DMS153 treated with DMSO at 0.1 percent for 48 hours (cell line): ENCODE results near the gene MMAB.
A peak's percentile ranks its signal among the peaks of the same experiment; 100 is the strongest.

Experiments
- DNase-seq: peaks from one replicate; lab custom pipeline; 2025; ENCODE audit not compliant: unreplicated experiment; lab: John Stamatoyannopoulos, UW

Gene MMAB

DNA sequence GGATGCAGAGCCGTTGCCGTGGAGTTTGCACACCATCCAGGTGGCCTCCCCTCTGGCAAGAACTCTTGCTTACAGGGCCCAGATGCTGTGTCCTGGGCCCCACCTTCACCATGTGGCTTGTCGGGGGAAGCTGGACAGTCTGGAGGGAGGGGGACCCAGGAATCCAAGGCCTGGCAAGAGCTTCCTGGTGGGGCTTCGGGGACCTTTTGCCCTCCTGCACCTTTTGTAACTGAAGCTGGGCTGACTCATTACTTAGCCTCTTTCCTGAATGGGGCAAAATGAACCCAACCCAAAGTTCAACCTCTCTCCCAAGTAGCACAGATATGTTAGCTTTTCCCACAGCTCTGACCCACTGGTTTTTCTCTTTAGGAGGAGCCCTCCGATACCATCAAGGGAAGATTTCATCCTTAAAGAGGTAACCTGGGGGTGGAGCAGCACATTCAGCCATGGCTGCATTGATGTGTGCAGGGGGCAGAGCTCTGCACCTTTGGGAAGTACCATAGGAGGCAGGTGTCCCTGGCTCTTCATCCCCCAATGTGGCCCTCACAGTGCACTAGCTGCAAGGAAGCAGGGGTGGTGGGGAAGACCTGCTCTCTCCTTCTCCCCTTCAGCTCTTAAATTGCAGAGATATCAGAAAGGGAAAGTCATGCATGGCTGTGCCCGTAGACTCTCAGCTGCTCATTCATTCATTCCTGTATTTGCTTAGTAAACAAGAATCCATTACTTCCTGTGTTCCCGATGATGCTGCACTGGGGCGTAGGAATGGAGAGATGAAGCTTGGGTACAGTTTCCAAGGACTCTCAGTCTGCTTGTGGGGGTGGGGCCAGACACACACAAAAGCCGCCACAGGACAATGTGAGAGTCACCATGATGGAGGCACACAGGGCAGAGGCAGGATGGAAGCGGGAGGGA is 13.3 kb upstream of the MMAB start:
- peak; percentile 73 for DNase-seq

DNA sequence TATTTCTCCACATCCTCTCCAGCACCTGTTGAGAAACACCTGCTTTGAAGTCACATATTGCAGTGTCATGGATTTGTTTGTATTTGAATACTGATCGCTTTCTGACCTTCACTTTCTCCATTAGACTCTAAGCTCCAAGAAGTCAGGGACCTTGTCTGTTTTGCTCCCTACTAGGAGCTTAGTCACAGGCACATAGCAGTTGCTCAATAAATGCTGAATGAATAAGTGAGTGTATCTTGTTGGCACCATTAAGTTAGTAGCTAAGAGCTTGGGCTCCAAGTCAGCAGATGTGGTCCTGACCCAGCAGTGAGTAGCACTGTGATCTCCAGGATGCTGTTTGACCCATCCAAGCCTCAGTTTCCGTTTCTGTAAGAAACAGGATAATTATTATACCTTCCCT is 10.4 kb upstream of the MMAB start:
- DNase-seq, result no peak

DNA sequence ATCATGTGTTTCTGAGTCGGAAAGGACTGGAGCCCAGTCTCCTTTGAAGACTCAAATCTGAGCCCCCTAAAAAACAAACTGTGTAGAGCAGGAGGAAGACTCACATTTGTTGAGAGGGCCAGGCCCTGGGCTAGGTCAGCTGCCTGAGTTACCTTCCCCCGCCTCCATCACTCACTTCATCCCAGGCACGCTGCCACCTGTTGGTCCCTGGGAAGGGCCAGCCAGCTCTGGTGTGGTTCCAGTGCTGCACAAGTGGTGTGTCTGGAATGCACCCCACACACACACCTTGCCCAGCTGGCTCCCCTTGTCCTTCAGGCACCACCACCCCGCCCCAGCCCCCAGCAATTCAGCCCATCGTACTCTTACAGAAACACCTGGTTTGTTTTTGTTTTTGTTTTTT is 9.3 kb upstream of the MMAB start:
- no peak for DNase-seq

DNA sequence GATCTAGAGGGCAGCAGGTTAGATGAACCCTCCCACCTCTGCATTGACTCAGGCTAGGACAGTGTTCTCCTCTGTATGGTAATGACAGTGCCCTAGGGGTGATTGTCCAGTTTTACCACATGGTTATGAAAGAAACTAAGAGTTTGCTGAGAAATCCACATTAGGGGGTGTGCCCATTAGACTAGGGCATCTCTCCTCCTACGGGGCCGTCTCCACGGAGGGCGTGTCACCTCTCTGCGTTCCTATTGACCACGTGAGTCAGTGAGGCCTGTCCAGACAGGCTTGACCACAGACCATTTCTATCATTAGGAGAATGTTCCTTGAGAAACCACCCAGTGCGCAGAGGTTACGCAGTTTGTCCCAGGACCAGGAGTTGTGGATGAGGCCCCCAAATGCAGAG is 8.6 kb upstream of the MMAB start:
- DNase-seq, result no peak

DNA sequence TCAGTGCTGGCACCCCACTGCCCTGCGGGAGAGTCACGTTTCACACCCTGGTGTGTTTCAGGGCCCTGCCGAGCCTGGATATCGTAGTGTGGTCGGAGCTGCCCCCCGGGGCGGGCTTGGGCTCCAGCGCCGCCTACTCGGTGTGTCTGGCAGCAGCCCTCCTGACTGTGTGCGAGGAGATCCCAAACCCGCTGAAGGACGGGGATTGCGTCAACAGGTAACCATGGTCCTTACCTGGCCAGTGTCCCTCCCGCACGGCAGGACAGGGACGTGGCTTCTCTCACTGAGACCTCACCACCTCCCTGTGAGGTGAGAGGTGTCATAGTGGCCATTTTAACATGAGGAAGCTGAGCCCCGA is 8.0 kb upstream of the MMAB start:
- DNase-seq, result no peak

DNA sequence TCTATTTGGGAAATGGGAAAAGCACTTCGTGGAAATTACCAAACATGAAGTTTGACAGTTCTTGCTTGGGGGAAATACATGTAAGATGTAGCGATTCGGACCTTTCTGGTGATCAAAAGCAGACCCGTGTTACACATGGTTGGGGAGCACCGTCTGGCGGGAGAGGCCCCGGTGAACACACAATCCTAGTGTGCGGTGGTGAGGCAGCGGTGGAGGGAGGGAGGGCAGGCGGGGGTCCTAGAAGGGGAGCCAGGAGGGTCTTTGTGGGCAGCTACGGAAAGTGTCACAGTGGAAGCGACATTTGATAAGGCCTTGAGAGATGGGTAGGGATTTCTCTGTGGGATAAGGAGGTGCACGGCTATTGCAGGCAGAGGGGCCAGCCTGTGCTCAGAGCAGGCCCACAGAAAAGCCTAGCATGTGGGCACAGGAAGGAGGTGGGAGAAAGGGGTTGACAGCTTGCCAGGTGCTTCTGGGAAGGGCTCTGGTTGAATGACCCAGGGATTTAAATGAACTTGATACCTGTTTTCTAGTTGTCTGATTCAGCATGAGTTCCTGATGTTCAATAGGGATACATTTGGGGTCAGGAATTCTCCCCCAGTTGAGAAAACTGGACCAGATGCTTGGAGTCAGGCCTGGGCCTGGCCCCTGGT is 7.5 kb upstream of the MMAB start:
- DNase-seq, result no peak

DNA sequence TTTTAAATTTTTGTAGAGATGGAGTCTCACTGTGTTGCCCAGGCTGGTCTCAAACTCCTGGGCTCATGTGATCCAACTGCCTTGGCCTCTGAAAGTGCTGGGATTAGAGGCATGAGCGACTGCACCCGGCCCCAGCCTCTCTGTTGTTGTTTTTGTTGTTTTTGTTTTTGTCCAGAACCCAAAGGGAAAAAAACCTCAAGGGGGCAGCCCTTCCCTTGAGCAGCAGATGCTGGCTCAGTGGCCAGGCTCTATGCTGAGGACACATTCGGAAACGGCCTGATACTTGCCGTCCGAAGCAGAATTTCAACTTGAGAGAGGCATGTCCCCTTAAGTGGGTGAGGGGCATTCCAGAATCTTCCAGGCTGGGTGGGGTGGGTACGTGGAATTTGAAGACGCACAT is 7.0 kb upstream of the MMAB start:
- DNase-seq, result no peak

DNA sequence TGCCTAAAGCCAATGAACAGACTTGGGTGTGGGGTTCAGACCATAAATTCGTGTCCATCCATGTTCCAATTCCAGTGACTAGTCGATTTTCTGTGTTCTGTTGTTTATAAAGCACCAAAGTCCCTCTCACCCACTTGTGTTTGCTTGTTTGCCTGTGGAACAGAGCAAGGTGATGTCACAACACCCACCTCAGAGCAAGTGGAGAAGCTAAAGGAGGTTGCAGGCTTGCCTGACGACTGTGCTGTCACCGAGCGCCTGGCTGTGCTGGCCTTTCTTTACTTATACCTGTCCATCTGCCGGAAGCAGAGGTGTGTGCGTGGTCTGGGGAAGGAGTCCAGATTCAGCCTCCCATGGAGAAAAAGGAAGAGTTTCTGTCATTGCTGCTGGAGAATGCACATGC is 6.3 kb upstream of the MMAB start:
- no peak for DNase-seq

DNA sequence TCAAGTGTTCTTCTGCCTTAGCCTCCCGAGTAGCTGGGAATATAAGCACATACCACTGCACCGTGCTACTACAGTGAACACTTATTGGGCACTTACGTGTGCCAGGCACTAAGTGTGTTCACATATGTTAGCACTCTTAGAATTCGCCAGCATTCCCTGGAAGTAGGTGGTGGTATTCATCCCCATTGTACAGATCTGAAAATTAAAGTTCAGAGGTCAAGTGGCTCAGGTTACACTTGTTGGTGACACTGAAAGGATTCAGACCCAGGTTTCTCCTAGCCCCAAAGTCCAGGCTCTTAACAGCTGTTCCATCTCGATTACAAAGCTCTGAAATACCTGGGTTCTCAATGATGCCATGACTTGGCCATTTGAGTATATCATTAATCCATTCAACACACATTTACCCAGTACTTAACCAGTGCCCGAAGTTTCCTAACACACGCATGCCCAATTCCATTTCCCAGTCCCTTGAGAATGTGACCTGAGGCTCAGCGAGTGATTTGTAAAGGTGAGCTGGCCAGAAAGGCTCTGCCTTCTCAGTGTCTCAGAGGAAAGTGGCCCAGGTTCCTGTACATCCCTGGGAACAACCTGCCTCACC is 5.1 kb upstream of the MMAB start:
- DNase-seq, result no peak

DNA sequence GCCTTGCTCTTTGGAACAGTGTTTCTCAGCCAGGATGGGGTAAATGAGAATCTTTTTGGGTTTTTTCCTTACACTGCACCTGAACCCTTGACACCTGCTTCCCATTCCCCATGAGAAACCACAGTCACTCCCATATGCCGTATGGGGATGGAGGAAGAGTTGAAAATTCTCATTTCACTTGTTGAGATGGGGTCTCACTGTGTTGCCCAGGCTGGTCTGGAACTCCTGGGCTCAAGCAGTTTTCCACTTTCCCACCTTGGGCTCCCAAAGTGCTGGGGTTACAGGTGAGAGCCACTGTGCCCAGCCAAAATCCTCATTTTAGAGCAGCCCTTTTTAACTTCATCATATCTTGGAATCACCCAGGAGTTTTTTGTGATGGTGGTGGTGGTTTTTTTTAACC is 4.0 kb upstream of the MMAB start:
- DNase-seq, result no peak

DNA sequence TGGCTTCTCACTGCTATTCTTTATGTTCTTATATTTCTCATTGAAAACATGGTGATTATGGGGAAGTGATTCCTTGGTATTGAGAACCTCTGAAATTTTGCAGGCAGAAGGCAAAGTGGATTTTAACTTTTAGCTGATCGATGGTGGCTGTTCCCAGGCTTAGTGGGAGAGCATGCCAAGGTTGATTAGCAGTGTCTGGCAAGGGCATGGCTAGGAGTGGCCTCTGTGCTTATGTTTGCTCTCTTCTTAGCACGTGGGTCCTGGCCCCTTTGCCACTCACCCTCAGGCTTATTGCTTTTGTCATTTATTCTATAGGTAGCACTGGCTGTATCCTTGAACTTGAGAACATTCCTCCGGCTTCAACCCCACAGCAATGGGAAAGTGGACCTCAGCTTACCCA is 2.4 kb upstream of the MMAB start:
- no peak for DNase-seq

DNA sequence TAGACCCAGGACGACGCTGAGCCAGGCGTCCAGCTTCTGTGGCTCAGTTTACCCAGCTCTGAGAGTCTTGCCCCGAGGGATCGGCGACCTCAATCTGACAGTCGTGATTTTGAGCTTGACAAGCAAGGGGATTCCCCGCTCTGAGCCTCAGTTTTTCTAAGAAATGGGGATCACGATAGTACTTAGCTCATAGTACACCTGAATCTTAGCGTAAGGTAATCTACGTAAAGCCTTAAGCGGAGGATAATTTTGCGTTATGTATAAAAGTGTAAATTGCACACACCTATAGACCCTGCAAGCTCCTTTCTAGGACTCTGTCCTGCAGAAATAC is 575 bp upstream of the MMAB start:
- no peak for DNase-seq

DNA sequence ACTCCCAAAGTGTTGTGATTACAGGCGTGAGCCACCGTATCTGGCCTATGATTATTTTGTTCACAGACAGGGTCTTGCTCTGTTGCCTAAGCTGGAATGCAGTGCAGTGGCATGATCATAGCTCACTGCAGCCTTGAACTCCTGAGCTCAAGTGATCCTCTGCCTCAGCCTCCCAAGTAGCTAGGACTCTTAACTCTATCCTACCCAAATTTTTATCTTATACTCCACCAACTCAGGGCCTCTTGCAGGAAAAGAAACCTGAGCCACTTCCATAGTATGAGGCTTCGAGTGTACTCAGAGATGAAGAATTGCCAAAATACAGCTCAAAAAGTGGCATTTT is 828 bp downstream of the MMAB start:
- no peak for DNase-seq

DNA sequence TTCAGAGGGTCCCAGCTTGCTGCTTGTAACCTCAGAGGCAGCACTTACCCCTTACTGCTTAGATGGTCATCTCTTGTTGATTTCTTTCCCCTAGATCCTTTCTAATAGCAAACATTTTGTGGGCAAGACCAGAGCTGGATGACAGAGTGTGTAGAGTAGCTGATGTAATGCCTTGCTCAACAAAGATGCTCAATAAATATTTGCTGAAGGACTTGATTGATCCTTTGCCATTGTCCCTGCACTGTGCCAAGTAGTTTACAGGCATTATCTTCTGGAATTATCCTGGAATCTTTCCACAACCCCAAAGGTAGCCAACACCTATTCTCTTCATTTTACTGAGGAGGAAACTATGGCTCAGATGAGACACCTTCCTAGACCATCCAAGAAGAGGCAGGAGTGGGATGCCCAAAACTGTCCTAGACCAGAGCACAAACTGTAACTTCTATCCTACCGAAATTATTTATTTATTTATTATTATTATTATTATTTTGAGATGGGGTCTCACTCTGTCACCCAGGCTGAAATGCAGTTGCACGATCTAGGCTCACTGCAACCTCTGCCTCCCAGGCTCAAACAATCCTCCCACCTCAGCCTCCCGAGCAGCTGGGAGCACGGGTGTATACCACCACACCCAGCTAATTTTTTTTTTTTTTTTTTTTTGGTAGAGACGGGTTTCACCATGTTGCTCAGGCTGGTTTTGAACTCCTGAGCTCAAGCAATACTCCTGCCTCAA is 1.4 kb downstream of the MMAB start:
- DNase-seq, result no peak

DNA sequence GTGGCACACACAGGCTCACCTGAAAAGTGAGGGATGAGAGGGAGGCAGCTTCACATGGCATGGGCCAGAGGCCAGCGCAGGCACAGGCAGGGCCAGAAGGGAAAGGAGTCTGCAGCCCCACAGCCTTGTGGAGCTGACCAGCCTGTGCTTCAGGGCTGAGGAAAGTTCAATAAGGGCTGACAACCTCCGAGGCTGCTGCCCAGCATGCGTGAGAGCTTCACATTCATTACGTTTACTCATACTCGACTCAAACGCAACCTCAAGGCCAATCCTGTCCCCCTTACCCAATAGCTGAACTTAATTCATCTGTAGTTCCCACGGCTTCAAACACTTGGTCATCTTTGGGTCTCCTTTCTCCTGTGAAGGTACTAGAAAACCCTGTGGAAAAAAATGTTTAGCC is 4.8 kb downstream of the MMAB start:
- DNase-seq, result no peak

DNA sequence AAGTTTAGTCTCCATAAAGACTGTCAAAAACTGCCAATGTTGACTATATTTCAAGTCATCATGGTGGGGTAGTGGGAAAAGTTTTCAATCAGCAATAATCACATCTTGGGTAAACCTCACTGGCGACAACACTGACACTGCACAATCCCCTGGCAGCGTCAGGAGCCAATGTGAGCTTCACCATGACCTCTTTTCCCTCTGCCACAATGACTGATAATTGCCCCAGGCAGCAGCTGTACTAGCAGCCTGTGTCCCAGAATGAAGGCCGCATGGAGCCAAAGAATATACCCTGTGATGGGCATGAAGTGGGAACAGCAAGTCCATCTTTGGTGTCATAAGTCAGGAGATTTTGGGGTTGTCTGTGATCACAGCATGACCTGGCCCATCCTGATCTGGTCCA is 5.3 kb downstream of the MMAB start:
- DNase-seq, result no peak

DNA sequence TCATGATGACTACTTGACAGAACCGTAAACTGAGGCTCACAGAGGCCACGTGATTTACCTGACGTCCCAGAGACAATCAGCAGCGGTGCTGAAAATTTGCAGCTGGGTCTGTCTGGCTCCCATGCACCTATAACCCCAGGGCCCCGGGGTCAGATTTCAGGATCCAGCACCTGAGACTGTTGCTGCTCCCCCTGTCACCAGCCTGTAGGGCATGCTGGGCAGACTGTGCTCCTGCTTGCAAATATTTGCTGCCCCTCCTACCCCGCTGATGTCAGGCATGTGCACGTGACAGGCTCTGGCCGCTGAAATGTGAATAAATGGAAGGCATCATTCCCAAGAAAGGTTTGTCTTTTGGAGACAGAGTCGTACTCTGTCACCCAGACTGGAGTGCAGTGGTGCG is 6.0 kb downstream of the MMAB start:
- DNase-seq, result no peak

DNA sequence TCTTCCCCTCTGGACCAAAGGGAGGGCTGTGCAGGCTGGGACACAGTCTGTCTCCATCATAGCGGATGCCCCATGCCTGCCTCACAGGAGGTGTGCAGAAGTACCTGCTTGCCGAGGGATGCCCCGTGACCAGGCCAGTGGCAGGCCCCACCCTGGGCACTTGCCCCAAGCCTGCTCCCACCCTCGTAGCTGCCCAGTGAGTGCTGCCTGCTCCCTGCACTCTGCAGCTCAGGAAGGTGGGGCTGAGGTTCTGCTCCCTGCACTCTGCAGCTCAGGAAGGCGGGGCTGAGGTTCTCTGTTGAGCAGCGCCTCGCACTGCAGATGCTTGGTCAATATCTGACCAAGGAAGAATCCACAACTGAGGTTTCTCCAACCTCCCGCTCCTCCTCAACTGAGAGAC is 6.9 kb downstream of the MMAB start:
- DNase-seq, result no peak

DNA sequence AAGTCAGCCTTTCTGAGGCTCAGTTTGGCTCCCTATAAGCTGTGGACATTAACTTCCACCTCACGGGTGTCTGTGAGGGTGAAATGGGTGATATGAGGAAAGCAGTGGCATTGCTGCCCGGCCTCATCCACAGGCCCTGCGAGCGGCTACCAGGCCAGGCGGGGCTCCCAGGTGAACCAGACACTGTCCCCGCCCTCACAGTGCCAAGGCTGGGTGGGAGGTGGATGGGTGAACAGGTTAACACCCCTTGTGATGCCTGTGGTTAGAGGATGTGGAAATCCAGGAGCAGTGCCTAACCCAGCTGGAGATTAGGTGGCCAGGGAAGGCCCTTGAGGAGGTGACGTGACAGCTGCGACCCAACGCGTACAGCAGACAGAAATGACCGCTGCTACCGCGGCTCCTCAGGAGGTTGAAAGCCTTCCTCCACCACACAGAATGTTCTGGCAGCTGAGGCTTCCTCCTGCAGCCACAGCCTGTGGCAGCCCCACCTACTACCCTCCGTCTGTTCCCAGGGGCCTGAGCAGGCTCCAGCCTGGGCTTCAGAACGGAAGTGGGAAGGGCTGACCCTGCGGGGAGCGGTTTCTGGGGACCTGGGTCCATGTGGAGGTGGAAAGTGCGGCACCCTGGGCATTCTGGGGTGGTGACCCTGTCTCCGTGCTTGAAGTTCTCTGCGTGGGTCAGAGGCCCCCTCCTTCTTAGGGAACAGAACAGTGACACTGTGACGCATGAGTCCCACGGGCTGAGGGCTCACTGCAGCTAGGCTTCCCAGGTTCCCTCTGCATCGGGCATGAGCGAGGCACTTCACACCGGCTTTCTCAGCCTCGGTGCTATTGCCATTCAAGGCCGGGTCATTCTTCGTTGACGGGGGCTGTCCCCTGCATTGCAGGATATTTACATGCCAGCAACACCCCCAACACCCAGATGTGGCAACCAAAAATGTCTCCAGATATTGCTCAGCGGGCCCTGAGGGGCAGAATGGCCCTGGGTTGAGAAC is 9.7 kb downstream of the MMAB start:
- no peak for DNase-seq

DNA sequence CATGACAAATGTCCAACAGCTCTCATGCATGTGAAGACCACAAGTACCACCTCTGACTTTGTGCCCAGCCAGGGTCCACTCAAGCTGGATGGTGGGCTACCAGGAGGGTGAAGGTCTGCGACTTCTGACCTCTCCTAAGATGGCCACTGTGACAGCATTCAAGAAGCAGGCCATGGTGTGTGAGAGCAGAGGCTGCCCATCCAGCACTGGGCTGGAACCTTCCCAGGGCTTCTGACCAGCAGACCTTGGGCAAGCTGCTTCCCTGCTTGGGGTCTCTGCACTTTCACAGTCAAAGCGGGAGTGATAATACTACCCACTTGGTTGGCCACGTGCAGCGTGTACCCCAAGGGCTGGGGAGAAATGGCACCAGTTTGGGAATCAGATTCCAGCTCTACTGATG is 10.4 kb downstream of the MMAB start:
- no peak for DNase-seq

DNA sequence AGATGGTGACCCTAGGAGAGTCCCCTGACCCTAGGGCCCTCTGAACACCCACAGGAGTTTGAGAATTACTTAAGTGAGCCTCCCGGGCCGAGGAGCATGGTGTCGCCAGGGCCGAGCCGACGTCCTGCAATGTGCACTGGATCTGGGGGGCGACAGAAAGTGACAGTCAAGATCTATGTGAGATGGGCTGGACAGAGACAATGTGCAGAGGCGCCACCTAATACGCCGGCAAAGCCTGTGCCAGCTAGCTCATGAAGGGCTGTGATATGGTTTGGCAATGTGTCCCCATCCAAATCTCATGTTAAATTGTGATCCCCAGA is 11.6 kb downstream of the MMAB start:
- no peak for DNase-seq
